Right lung (tissue), 5 donors: Measurements from ENCODE around the gene KCNIP3. TPM values are rescaled to one million over a fixed set of nuclear protein-coding genes. Genes with fewer than 3 reads are reported as not detected.

Experiments
- DNase-seq, 2 donors: peaks; one replicate each; pipeline ENCODE4 v3.0.0-alpha.2; 2013
- polyA plus RNA-seq, 5 donors: library from polyadenylated mRNA; unstranded; fragments of 120-200 nt; gene quantifications; one replicate each; pipeline versions ENCODE4 v1.2.1 to v1.2.3, GENCODE V29; 2013; ENCODE audit warnings: inconsistent platforms in 1 of 5, low replicate concordance in 1 of 5; ENCODE audit not compliant: insufficient read length in 5 of 5, insufficient read depth in 1 of 5

Gene KCNIP3
- polyA plus RNA-seq, 5 donors = 6.2 to 10.0 (median 7.4) TPM

DNA sequence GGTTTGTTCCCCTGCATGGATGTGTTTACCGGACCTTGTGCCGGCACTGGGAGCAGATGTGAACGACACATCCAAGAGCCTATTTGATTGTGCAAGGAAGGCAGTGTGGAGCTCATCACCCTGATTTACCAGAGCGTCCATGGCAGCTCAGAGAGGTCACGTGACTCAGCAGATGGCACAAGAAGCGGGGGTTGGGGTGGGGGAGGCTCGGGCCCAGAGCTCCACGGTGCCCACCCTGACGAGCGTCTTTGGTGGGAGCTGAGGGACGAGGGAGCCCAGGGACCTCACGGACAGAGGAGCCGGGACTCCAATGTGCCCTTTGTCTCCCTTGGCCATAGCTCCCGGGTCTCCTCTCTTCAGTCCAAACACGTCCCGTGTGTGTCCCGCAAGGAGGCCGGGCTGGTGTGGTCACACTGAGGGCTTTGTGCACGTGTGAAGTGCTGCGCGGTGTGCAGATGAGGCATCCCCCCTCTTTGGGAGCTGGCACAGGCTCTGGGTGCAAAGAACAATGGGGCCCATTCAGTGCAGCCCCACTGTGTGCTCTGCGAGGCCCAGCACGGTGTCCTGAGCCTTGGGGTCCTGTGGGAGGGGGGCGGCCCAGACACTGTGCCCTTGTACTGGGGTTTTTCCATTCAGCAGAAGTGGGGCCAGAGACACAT lies 15.5 kb downstream of the KCNIP3 start:
- no peak for DNase-seq

DNA sequence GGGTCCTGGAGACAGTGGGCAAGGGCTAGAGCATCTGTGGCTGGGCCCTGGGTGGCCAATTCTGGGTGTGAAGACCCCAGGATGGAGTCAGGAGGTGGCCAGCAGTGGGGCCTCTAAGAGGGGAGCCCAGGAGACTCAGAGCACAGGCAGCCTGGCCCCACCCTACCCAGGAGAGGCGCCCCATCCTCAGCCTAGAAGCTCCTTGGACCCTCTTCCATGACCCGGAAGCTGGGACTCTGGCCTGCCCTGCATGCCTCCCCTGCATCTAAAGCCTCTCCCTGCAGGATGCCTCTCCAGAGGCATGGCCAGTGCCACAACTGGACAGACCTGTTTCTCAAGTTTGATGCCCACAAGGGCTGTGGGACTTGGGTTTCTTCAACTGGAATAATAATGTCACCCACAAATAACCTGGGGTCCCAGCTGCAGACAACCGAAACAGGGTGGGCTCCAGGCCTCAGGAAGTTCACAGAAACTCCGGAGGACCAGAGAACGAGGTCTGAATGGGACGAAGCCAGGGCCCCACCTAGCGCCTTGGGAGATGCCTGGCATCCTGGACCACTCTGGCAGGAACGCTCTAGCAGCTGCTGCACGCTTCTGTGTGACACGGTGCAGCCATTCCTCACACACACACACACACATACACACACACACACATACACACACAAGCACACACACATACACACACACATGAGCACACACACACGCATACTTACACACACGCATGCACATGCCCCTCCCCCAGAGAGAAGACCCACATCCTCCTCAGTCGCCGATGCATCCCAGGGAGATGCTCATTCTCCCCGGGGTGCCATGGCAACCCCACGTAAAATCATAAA lies 16.4 kb downstream of the KCNIP3 start:
- DNase-seq = no peak

DNA sequence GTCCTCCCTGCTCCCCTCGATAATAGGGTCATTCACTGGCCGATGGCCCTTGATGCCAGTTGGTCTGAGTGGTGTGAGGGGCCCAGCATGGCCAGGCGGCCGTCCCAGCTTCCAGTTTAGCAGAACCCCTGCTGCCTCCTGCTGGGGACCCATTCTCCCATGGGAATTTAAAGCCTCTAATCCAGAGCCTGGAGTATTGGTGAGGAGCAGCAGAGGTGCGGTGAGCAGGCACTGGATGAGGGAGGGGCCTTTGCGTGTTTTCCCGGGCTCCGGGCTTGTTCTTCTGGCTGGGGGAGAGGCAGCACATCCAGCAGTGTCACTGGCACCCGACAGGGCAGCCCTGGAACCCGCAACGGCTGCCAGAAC lies 17.4 kb downstream of the KCNIP3 start:
- no peak for DNase-seq

DNA sequence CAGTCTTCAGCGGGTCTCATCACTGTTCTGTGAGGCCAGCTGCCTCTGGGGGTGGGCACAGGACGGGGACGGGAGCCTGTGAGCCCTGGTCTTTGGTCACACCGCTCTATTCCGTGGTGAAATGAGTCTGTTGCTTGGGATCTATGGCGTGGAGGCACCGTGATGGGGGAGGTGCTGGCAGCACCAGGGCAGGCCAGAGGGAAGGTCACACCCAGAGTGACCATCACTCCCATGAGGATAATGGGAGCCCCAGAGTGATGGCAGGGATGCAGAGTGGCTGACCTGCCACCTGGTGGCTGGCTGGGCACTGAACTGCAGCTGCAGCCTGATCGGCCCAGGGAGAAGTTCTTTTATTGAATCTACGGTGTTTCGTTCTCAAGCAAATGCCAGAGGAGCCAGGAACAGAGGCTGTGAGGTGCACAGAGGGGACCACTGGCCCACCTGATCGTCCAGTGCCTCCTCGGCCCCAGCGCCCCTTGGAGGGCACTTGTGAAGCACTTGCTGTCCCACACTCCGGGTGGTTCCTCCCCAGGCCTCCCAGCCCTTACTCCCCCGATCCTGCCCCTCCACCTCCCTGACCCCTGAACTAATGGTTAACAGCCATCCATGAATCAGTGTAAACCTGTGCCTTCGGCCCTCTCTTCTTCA lies 17.9 kb downstream of the KCNIP3 start:
- DNase-seq = no peak

DNA sequence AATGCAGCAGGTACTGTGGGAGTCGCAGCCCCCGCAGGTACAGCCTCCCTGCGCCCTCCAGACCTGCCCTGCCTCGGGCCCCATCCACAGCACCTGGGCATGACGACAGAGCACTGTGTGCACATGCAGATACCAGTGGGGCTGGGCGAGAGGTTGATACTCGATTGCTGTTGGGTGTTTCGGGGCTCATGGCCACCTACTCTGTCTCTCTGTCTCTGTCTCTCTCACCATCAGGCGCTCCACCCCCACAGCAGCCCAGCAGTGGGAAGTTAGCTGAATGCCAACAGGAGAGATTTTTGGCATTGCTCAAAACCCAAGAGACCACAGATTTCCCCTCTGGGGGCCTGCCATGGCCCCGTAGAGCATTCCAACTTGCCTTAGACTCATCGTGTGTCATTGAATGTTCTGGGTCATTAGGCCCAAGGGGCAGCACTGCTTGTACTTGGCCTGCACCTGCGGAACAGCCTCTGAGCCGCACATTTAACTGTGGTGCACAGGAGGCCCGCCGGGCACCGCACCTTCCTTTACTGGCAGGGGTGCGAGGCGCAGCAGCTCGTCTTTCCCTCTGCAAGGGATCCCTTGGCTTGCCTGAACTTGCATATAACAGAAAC lies 18.8 kb downstream of the KCNIP3 start:
- no peak for DNase-seq

DNA sequence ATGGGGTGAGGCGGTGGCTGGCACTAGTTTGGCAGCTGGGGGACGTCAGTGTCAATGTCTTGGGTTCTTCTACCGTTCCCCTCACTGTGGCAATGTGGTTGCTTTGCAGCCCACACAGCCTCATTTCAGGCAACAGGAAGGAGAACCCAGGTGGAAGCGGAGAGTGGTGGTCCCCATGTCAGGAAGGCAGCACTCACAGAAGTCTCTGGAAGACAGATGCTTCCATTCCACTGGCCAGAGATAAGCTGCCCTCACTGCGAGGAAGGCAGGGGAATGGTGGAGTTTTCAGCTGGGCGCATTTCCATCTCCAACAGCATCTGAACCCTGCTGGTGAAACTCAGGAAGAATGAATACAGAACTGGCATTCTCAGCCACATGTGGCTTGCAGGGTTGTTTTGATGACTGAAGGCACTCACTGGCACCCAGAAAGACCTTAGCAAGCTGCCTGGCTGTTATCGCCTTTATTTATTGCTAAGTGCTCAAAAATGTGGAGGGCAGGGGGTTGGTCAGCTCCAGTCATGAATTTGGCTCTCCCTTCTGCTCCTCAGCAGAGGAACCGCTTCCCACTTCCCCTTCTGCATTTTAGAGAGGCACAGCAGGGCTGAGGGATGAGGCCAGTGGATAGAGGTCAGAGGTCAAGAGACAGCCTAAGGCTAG lies 19.4 kb downstream of the KCNIP3 start:
- no peak for DNase-seq

DNA sequence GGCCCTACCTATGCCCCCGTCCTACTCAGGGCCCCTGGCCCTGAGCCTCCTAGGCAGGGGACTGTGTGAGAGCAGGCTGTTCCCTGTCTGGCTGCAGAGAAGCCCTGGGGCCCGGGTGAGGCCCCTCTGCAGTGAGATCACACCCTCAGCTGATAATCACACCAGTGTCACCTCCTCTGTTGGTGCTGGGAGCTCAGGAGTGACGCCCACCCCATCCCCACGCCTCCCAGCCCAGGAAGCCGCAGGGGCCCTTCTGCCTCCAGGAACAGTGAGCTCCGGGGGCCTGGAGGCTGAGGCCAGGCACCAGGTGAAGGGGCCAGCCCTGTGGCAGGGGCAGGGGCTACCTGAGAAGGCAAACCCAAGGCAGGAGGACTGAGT lies 20.0 kb downstream of the KCNIP3 start:
- no peak for DNase-seq

DNA sequence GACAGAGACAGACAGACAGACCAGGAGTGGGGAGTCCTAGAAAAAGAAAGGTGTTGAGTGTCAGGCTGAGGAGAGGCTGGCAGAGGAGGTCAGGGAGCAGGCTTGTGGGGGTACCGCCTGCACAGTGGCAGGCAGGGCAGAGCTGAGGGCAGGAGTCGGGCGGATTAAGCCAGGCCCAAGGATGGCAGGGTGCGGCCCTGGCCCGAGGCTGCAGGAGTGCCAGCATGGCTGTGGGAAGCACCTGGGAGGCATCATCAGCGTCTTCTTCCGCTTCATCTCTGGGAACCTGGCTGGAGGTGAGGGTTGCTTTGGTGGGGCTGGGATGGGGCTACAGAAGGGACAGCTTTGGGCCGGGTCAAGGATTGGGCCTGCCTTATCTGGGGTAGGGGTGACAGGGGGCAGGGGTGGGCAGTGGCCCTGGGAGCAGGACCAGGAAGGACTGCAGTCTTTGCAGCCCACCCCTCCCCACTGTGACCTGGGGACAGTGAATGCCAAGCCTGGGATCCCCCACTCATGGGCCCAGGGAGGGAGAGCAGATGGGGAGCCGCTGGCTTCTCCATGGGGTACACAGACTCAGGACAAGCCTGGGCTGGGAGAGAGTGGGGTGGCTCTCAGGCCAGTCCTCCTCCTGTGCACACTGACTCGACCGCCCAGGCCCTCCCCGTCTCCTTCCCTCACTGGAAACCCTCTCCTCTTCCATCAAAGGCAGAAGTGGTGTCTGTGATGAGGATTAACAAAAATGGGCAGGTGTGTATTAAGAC lies 20.7 kb downstream of the KCNIP3 start:
- no peak for DNase-seq

DNA sequence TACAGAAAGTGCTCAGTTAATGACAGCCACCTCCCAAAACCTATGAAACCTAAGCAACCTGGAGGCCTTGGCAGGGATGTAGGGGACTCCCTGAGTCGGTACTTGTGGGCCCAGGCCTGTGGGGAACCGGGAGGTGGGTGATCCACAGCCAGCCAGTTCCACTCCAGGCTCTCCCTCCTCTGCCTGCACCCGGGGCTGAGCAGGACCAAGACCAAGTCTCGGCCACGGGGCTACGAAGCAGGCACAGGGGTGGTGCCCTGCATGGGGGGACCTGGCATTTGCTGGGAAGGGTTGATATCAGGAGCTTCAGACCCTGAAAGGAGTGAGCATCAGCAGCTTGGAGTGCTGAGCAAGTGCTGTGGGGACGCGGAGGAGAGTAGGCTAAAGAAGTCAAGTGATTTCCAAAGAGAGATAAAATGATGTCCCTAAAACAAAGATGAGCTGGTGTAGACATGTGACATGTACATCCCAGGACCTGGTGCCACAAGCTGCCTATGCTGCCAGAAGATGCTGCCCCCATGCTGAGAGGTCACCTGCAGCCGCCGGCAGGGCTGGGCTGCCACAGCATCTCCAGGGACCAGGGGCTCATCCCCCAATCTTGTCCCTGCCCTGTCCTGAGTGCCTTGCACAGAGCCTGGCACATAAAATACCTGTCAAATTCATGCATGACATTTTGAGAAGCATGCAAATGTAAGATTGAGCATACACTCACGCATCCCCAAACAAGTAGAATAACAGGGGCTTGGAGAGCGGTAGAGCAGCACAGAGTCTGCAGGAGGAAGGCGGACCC lies 21.5 kb downstream of the KCNIP3 start:
- no peak for DNase-seq

DNA sequence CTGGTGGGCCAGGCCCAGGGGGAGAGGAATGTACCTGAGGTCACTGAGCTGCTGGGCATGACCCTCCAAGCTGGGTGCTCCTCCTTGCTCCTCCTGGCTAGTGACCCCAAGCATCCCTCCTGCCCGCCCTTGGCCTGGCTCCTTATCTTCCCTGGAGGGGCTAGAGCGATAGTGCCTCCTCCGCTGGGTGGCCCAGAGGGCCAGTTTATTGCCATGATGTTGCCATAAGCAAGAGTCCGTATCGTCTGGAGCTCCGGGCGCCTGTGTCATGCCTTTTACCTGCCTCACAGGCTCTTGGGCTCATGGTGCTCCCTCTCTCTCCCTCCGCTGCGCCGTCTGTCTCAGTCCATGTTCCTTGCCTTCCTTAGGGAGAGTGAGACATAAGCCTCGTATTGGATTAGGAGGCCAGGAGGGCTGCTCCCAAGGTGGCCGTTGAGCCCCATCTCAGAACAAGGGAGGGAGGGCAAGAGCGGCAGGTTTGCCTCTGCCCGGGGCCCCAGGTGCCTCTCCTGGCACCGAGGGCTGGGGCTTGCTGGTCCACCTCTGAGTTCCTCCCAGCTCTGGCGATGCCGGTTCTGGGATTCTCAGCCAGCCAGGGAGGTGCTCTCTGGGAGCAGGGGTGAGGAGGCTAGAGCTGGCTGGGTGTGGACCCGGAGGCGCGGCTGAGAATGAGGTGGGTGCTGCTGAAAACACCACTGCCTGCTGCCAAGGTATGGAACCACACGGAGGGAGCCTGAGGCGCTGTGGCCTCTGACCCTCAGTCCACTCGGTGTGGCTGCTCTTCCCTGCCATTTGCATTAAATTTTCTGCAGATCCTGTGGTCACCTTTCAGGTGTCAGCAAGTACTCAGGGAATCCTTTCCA lies 22.6 kb downstream of the KCNIP3 start:
- DNase-seq = no peak

DNA sequence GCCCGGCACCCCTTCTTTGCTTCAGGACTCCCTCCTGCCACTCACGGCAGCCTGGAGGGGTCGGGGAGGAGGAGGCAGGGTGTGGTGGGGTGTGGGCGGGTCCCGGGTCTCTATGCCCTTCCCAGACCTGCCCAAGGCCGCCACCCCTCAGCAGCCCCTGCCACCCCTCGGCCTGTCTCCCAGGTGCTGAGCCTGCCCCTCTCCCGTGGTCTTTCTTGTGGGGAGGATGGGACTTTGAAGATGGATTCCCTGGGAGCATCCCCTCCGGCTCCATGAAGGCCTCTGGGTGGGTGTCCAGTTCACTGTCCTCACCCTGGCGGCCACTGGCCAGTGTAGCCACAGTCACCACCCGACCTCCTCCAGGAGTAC lies 23.2 kb downstream of the KCNIP3 start:
- no peak for DNase-seq

DNA sequence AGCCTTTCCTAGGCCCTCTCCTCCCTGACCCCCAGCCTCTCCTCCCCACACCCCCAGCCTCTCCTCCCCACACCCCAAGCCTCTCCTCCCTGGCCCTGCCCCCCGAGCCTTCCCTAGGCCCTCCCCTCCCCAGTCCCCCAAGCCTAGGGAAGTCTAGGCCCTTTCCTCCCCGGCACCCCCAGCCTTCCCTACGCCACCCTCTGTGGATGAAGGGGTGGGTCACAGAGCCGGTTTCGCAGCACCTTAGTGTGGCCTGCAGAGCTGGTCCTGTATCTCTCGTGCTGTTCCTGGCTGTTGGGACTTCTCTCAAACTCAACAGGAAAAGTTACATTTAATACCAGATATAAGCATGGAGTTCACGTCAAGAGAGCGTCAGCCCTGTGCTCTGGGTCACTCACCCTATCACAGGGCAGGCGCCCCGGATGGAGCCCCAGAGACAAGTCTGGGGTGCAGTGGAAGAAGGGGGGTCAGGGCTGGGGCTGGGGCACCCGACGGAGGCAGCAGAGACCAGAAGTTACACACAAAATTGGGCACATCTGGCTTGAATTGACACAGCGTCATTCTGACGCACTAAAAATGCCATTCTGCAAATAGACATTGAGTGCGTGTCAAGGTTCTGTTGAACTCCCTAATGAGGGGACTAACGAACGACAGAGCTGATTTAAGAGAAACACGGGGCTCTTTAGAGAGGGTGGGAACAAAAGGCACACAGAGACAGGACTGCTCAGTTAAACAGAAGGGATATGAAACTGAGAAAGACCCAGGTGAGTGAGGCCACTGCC lies 24.0 kb downstream of the KCNIP3 start:
- DNase-seq = no peak

DNA sequence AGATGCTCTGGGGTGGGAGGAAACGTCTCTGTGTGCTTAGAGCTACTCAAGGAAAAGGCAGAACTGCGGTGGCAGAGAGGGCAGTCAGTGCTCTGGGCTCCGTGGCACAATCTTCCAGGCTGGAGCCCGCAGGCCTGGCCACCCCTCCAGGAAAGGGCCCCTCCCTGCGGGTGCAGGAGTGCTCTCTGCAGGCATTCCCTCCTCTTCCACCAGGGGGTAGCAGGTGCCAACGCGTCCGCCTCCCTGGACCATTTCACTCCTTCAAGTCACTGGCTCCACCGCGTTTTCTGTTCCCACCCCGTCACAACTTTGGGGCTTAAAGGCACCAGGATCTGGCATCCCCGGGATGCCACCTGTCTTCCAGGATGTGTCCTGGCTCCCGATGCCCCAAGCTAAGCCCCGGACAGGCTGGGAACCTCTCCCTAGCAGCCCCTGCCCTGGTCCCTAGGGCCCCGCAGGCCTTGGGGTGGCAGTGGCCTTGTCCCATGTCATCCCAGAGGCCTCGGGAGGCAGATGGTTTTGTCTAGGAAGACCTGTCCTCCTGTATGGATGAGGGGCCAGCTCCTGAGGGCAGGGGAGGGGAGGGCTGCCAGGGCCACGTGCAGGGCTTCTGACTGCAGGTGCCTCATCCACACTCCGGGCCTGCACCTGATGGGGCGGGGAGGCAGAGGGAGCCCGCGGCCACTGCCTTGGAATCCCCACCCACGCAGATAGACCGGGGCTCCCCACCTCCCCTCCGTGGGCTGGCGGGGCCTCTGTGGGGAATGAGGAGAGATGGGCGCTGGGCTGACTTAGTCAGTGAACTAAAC lies 26.4 kb downstream of the KCNIP3 start:
- no peak for DNase-seq

DNA sequence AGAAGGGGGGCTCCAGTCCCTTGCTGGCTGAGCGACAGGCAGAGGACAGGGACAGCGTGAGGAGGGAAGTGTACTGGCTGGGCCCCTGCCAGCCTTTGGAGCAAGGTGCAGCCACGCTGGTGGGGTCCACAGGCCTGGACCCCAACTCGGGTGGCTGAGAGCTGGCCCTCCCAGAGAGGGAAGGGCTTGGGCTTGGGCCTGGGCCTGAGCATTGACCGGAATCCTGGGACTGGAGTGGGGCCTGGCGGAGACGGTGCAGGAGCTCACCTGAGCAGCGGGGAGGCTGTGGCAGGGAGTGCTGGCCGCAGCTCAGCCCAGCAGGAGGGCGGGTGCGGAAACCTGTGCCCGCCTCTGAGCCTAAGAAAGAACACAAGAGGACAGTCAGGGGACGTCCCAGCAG lies 27.9 kb downstream of the KCNIP3 start:
- no peak for DNase-seq

DNA sequence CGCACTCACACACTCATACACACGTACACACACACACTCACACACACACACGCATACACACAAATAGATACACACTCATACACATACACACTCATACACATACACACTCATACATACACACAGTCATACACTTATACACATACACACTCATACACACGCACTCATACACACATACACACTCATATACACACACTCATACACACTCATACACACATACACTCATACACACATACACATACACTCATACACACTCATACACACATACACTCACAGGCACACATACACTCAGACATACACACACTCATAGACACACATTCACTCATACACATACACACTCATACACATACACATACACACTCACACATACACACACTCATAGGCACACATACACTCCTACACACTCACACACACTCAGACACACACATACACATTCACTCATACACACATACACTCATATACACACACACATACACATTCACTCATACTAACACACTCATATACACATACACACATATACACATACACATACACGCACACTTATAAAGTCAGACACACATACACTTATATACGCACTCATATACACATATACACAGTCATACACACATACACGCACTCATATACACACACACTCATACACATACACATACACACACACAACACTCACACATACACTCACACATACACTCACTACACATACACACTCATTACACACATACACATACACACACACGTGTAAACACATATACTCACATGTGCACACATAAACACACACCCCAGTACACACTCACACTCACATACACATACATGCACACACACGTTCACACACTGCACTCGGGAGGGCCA lies 28.7 kb downstream of the KCNIP3 start:
- DNase-seq = no peak

DNA sequence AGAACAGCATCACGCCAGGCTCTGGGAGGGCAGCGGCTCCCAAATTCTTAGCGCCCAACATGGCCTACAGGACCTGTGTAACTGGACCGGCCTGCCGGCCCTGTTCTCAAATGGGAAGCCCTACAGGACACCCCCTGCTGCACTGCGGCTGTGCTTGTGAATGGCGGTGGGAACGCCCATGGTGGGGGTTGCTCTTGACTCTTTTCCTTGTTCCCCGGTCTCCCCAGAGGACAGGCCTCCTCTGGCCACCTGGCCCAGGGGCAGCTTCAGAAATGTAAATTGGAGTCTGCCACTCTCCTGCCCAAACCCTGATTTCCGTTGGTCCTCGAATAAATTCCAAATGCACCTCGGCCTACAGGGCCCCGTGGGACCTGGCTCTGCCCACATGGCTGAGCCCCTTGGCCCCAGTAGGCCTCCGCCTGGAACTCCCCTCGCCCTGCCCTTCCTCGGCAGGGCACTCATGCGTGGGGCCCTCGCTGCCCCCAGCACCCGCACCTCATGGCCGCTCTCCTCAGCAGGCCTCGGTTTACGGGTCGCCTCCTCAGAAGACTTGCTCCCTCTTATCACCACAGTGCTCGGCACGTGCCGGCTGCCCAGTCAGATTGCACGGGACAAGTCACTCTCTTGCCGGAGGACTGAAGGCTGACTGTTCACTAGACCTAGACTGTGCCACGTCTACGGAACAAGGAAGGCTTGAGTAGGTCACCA lies 29.4 kb downstream of the KCNIP3 start:
- DNase-seq = no peak
